SK-N-SH treated with all-trans-retinoic acid at 6 μM for 48 hours (cell line): ENCODE measurements around the gene LAPTM5.

Experiments
- ATAC-seq: fragments of 200-7000 bp; cut with Tn5 transposase; 3 replicates; pipeline ENCODE4 v1.9.1; 2020; ENCODE audit warnings: mild to moderate bottlenecking, moderate library complexity
- ARNTL ChIP-seq: fragments of 450-650 bp; formaldehyde crosslinking; IDR thresholded peaks from 2 replicates; pipeline ENCODE4 v1.5.0; 2020; ENCODE audit warnings: low read depth, mild to moderate bottlenecking, moderate library complexity, borderline replicate concordance
- BACH2 ChIP-seq: fragments of 250-450 bp; sonication (Bioruptor Pico); IDR thresholded peaks from 2 replicates; pipeline ENCODE4 v1.9.0; 2021; ENCODE audit warnings: mild to moderate bottlenecking, borderline replicate concordance
- CSDC2 ChIP-seq: fragments of 250-450 bp; sonication (Bioruptor Pico); IDR thresholded peaks from 2 replicates; pipeline ENCODE4 v1.5.0; 2020; ENCODE audit warnings: mild to moderate bottlenecking, moderate library complexity
- CSRNP3 ChIP-seq: fragments of 250-450 bp; sonication (Bioruptor Pico); IDR thresholded peaks from 2 replicates; pipeline ENCODE4 v1.5.1; 2021; ENCODE audit warnings: mild to moderate bottlenecking, moderate library complexity
- ESRRG ChIP-seq: fragments of 250-450 bp; sonication (Bioruptor Pico); IDR thresholded peaks from 2 replicates; pipeline ENCODE4 v1.6.1; 2021; ENCODE audit warnings: mild to moderate bottlenecking
- GLIS3 ChIP-seq: fragments of 250-450 bp; sonication (Bioruptor Pico); IDR thresholded peaks from 2 replicates; pipeline ENCODE4 v1.5.0; 2020; ENCODE audit warnings: mild to moderate bottlenecking, moderate library complexity
- ISL1 ChIP-seq: fragments of 250-450 bp; sonication (Bioruptor Pico); IDR thresholded peaks from 2 replicates; pipeline ENCODE4 v2.1.2; 2022; ENCODE audit warnings: mild to moderate bottlenecking, moderate library complexity
- OSR1 ChIP-seq: fragments of 250-450 bp; sonication (Bioruptor Pico); IDR thresholded peaks from 2 replicates; pipeline ENCODE4 v1.8.0; 2022; ENCODE audit warnings: moderate library complexity, mild to moderate bottlenecking, inconsistent platforms
- PATZ1 ChIP-seq: fragments of 250-450 bp; sonication (Bioruptor Pico); IDR thresholded peaks from 2 replicates; pipeline ENCODE4 v1.8.0; 2020; ENCODE audit warnings: mild to moderate bottlenecking, moderate library complexity, borderline replicate concordance
- POU6F1 ChIP-seq: fragments of 250-450 bp; sonication (Bioruptor Pico); IDR thresholded peaks from 2 replicates; pipeline ENCODE4 v1.8.0; 2021; ENCODE audit warnings: low read depth, mild to moderate bottlenecking, moderate library complexity, borderline replicate concordance
- RARB ChIP-seq: fragments of 250-450 bp; sonication (Bioruptor Pico); IDR thresholded peaks from 2 replicates; pipeline ENCODE4 v1.8.0; 2021; ENCODE audit warnings: mild to moderate bottlenecking, moderate library complexity
- SNAI2 ChIP-seq: fragments of 250-450 bp; sonication (Bioruptor Pico); IDR thresholded peaks from 2 replicates; pipeline ENCODE4 v1.5.0; 2020; ENCODE audit warnings: mild to moderate bottlenecking, moderate library complexity
- TCF4 ChIP-seq: fragments of 250-450 bp; sonication (Bioruptor Pico); IDR thresholded peaks from 2 replicates; pipeline ENCODE4 v1.8.0; 2021; ENCODE audit warnings: mild to moderate bottlenecking, moderate library complexity, borderline replicate concordance
- TOX ChIP-seq: fragments of 250-450 bp; sonication (Bioruptor Pico); IDR thresholded peaks from 2 replicates; pipeline ENCODE4 v1.8.0; 2021; ENCODE audit warnings: mild to moderate bottlenecking, moderate library complexity, borderline replicate concordance
- TSHZ2 ChIP-seq: fragments of 250-450 bp; sonication (Bioruptor Pico); IDR thresholded peaks from 2 replicates; pipeline ENCODE4 v1.5.0; 2020; ENCODE audit warnings: mild to moderate bottlenecking, moderate library complexity
- ZC3H10 ChIP-seq: fragments of 250-450 bp; sonication (Bioruptor Pico); IDR thresholded peaks from 2 replicates; pipeline ENCODE4 v1.5.1; 2021; ENCODE audit warnings: mild to moderate bottlenecking, moderate library complexity
- ZFP3 ChIP-seq: fragments of 250-450 bp; sonication (Bioruptor Pico); IDR thresholded peaks from 2 replicates; pipeline ENCODE4 v1.5.0; 2020; ENCODE audit warnings: mild to moderate bottlenecking, moderate library complexity
- ZFP30 ChIP-seq: fragments of 450-650 bp; formaldehyde crosslinking; IDR thresholded peaks from 2 replicates; pipeline ENCODE4 v1.5.0; 2022; ENCODE audit warnings: mild to moderate bottlenecking, moderate library complexity
- ZNF565 ChIP-seq: fragments of 450-650 bp; formaldehyde crosslinking; conservative IDR thresholded peaks from 2 replicates; pipeline ENCODE4 v1.5.0; 2020; ENCODE audit warnings: low read depth, mild to moderate bottlenecking, moderate library complexity
- ZNF8 ChIP-seq: fragments of 450-650 bp; formaldehyde crosslinking; IDR thresholded peaks from 2 replicates; pipeline ENCODE4 v1.5.0; 2020; ENCODE audit warnings: mild to moderate bottlenecking, moderate library complexity

Gene LAPTM5

GRCh38 chr1:30715886-30716285, 41.7 kb downstream of the LAPTM5 start:
- TF ChIP-seq GLIS3 (CRISPR knock-in tag), result no peak
- TF ChIP-seq TOX, result no peak
- no peak for TF ChIP-seq TCF4
- TF ChIP-seq ZC3H10 (CRISPR knock-in tag), result no peak
- no peak for TF ChIP-seq OSR1 (CRISPR knock-in tag)
- no peak for TF ChIP-seq ESRRG
- TF ChIP-seq CSDC2 (CRISPR knock-in tag), result no peak
- no peak for TF ChIP-seq PATZ1 (CRISPR knock-in tag)
- no peak for TF ChIP-seq SNAI2 (CRISPR knock-in tag)
- no peak for TF ChIP-seq ZFP3 (CRISPR knock-in tag)
- no peak for TF ChIP-seq RARB
- TF ChIP-seq TSHZ2 (CRISPR knock-in tag), result no peak
- no peak for TF ChIP-seq ZNF8 (CRISPR knock-in tag)
- TF ChIP-seq BACH2, result no peak
- TF ChIP-seq ISL1 (CRISPR knock-in tag), result no peak
- ATAC-seq, result no peak

GRCh38 chr1:30715216-30715615, 42.4 kb downstream of the LAPTM5 start:
- TF ChIP-seq TCF4 (no peak), ZFP3 (CRISPR knock-in tag) (no peak), SNAI2 (CRISPR knock-in tag) (no peak), CSRNP3 (CRISPR knock-in tag) (no peak), ZNF565 (no peak), ZC3H10 (CRISPR knock-in tag) (no peak), OSR1 (CRISPR knock-in tag) (no peak), ZFP30 (CRISPR knock-in tag) (no peak), POU6F1 (CRISPR knock-in tag) (no peak), CSDC2 (CRISPR knock-in tag) (no peak), PATZ1 (CRISPR knock-in tag) (no peak), ARNTL (CRISPR knock-in tag) (no peak), TSHZ2 (CRISPR knock-in tag) (no peak), RARB (no peak), TOX (no peak)
- ATAC-seq, result no peak
